Cardiac muscle cell (in vitro differentiated cells and primary cell): Measurements from ENCODE around the gene LRRC57. TPM values are rescaled to one million over a fixed set of nuclear protein-coding genes. Genes with fewer than 3 reads are reported as not detected.

Source experiments
- DNase-seq, 2 donors: peaks; one replicate each; pipeline versions ENCODE4 v3.0.0 to v3.0.0-alpha.2; 2010 to 2017; ENCODE audit warnings: low read depth in 1 of 2, low spot score in 1 of 2
- H3K27ac ChIP-seq: fragments of 200-600 bp; sonication (generic); 2 replicates; pipeline ENCODE4 v1.5.1; 2016
- H3K27me3 ChIP-seq: fragments of 200-600 bp; sonication (generic); 2 replicates; pipeline ENCODE4 v1.6.0; 2016; ENCODE audit warnings: control low read depth
- H3K36me3 ChIP-seq: fragments of 200-600 bp; sonication (generic); 2 replicates; pipeline ENCODE4 v1.5.1; 2016; ENCODE audit warnings: control low read depth
- H3K4me1 ChIP-seq: fragments of 200-600 bp; sonication (generic); 2 replicates; pipeline ENCODE4 v1.8.1; 2017; ENCODE audit warnings: low read depth, mild to moderate bottlenecking, mixed run types
- H3K4me3 ChIP-seq: fragments of 200-600 bp; sonication (generic); 2 replicates; pipeline ENCODE4 v1.5.1; 2016; ENCODE audit warnings: mild to moderate bottlenecking
- H3K9me3 ChIP-seq: fragments of 200-600 bp; sonication (generic); 2 replicates; pipeline ENCODE4 v1.5.1; 2017; ENCODE audit warnings: low read depth, mild to moderate bottlenecking, control low read depth
- CTCF ChIP-seq: IDR thresholded peaks from 2 replicates; pipeline ENCODE4 v1.5.1; 2012; ENCODE audit warnings: low read depth, mild to moderate bottlenecking, low read length
- polyA plus RNA-seq: library from polyadenylated mRNA; unstranded; fragments of >200 nt; fragmentation: Nextera tagmentation; extraction: Ambion mirVana; gene quantifications from 2 replicates; pipeline ENCODE4 v1.2.1, GENCODE V29; 2016
- total RNA-seq: library from RNA; depleted of rRNA; stranded (reverse); fragments of >200 nt; gene quantifications from 2 replicates; pipeline ENCODE4 v1.2.3, GENCODE V29; 2016

The LRRC57 gene
- total RNA-seq (7.5 and 20.3 TPM in 2 replicates), polyA plus RNA-seq (10.7 and 18.0 TPM in 2 replicates)

- H3K4me3 ChIP-seq: peak within 1 kb of the TSS; percentile 89
- no peaks in the 10 kb centered on the region for H3K27me3 ChIP-seq
- peak; percentile 86 to 93 for DNase-seq
- H3K27ac ChIP-seq: peak within 1 kb of the TSS; percentile 68
- peaks cover 11% of the 10 kb centered on the region for H3K36me3 ChIP-seq
- H3K9me3 ChIP-seq: no peaks in the 10 kb centered on the region
- no peak for TF ChIP-seq CTCF
- H3K4me1 ChIP-seq: peaks cover 3% of the 10 kb centered on the region
Measured at GRCh38 chr15:42548249-42549031, at the start of gene LRRC57, which contains the start of gene HAUS2. Gene LRRC57 (minus strand): TSS chr15:42548793. CDS start chr15:42548434, 359 bp downstream. Gene HAUS2 (plus strand): TSS chr15:42548838. CDS start chr15:42548873, 35 bp downstream.

GRCh38 chr15:42595626-42596240, 47.1 kb upstream of the LRRC57 start:
- no peak for TF ChIP-seq CTCF
- Histone ChIP-seq H3K9me3 (no peaks in the 10 kb centered on the region), H3K27ac (no peak overlapping the region), H3K36me3 (no peaks in the 10 kb centered on the region), H3K4me3 (no peak overlapping the region), H3K27me3 (no peaks in the 10 kb centered on the region), H3K4me1 (no peaks in the 10 kb centered on the region)
- peak in 1 of 2 donors; percentile 56 for DNase-seq

- no peaks in the 10 kb centered on the region for H3K4me1 ChIP-seq
- no peak for DNase-seq
Measured at GRCh38 chr15:42594095-42594494, 45.5 kb upstream of the LRRC57 start.

GRCh38 chr15:42593143-42593542, 44.5 kb upstream of the LRRC57 start:
- no peaks in the 10 kb centered on the region for H3K27me3 ChIP-seq
- no peak for TF ChIP-seq CTCF
- H3K36me3 ChIP-seq: no peaks in the 10 kb centered on the region
- H3K4me1 ChIP-seq: no peaks in the 10 kb centered on the region
- no peaks in the 10 kb centered on the region for H3K9me3 ChIP-seq
- DNase-seq: no peak
- H3K27ac ChIP-seq: no peak overlapping the region
- H3K4me3 ChIP-seq: no peak overlapping the region

More at GRCh38 chr15:42594095-42594494, 45.5 kb upstream of the LRRC57 start:
- no peaks in the 10 kb centered on the region for H3K9me3 ChIP-seq
- no peaks in the 10 kb centered on the region for H3K36me3 ChIP-seq
- TF ChIP-seq CTCF: no peak
- no peak overlapping the region for H3K4me3 ChIP-seq
- H3K27me3 ChIP-seq: no peaks in the 10 kb centered on the region
- no peak overlapping the region for H3K27ac ChIP-seq

- Histone ChIP-seq H3K9me3 (no peaks in the 10 kb centered on the region), H3K36me3 (no peaks in the 10 kb centered on the region), H3K27me3 (no peaks in the 10 kb centered on the region), H3K4me3 (no peak overlapping the region), H3K4me1 (no peaks in the 10 kb centered on the region), H3K27ac (no peak overlapping the region)
- TF ChIP-seq CTCF: no peak
- DNase-seq: no peak
Measured at GRCh38 chr15:42592716-42593115, 44.1 kb upstream of the LRRC57 start.
